NCI-H1105 treated with DMSO at 0.1 percent for 48 hours (cell line): Measurements from ENCODE around the gene BLMH.

ENCODE experiments used
- DNase-seq: peaks from one replicate; lab custom pipeline; 2025; lab: John Stamatoyannopoulos, UW

The BLMH gene

GRCh38 chr17:30200106-30200505, 91.6 kb downstream of the BLMH start:
- no peak for DNase-seq

GRCh38 chr17:30199600-30199999, 92.1 kb downstream of the BLMH start:
- no peak for DNase-seq
